ENCODE measurements around the gene KCNG1. TPM values are rescaled to one million over a fixed set of nuclear protein-coding genes. Genes with fewer than 3 reads are reported as not detected.

The KCNG1 gene
- total and polyA plus RNA-seq, 2 of the 8 experiments (the other 6 are each of a cell fraction or from before 2014, with no cell fraction given), result 16.0 to 18.0 TPM

GRCh38 chr20:51046021-51046985 is 23.4 kb upstream of the KCNG1 start (continued):
- no peak for TF ChIP-seq ZNF274 (IDR thresholded peaks at IDR 0.05; ENCODE audit: borderline replicate concordance, extremely low read depth, low read length)
- TF ChIP-seq EGR1 (IDR thresholded peaks at IDR 0.05; ENCODE audit: borderline replicate concordance, low read depth, low read length), result no peak
- TF ChIP-seq NRF1 (IDR thresholded peaks at IDR 0.05; ENCODE audit: low read depth, low read length), result no peak
- TF ChIP-seq CHD7 (IDR thresholded peaks at IDR 0.05; ENCODE audit: insufficient replicate concordance, low read length), result no peak
- peak in 1 of 2 experiments; percentile 23; a peak in 1 of 4 replicates for TF ChIP-seq RAD21 (IDR thresholded peaks at IDR 0.05 in 1 of 2, conservative IDR thresholded peaks at IDR 0.05 in 1 of 2; ENCODE audit: low read depth in 2 of 2, low read length in 2 of 2)
- no peak for TF ChIP-seq EP300 (IDR thresholded peaks at IDR 0.05; ENCODE audit: borderline replicate concordance in 1 of 2, low read depth in 2 of 2, low read length in 2 of 2)

Data from H1 (cell line).